ENCODE results near the gene FGF12.

Gene FGF12

DNA sequence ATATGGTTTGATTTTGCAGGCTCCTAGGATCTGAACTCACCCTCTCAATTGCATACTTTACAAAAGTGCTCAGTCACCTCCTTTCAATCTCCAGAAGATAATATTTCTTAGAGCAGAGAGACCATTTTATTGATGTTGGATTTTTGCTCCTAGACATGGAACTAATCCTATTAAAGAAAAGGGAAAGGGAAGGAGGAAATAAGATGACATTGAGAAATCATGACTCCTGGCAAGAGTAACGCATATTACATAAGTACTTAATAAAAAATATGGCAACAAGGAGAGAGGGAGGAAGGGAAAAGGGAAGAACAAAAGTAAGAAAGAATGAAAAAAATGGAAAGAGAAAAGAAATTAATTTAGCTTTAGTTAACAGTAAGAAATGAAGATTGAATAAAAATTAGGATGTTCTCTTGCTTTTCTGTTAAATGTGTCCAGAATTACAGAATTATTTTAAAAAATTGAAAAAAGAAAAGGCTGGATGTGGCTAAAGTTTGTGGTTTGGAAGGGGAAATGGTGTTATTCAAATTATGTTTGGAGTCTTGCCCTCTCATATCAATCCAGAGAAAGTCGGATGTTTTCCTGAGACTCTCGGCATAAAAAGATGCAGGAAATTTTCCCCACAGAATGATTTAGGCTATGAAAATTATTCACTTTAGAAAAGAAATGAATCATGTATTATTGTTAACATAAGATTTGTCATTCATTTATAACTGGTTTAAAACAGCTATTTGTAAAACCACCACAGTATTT is 474.0 kb downstream of the FGF12 start:
- DNase-seq = no peak

DNA sequence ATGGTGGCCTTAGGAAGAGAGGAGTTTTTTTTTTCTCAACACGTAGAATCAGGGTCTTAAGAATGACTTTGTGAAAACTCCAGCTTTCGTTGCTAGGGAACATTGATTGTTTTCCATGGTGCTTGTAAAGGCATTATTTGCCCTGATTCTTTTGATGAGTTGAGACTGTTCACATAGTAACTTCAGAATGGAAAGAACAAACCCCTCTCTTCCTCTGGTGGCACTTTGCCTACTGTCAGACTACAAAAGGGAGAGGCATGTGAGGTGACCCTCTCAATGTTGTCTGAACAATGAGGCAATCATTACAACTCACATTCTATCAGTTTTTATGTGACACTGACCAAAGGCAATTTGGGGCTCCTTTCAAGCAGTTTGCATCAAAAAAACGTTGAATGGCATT is 477.8 kb downstream of the FGF12 start:
- DNase-seq = no peak

DNA sequence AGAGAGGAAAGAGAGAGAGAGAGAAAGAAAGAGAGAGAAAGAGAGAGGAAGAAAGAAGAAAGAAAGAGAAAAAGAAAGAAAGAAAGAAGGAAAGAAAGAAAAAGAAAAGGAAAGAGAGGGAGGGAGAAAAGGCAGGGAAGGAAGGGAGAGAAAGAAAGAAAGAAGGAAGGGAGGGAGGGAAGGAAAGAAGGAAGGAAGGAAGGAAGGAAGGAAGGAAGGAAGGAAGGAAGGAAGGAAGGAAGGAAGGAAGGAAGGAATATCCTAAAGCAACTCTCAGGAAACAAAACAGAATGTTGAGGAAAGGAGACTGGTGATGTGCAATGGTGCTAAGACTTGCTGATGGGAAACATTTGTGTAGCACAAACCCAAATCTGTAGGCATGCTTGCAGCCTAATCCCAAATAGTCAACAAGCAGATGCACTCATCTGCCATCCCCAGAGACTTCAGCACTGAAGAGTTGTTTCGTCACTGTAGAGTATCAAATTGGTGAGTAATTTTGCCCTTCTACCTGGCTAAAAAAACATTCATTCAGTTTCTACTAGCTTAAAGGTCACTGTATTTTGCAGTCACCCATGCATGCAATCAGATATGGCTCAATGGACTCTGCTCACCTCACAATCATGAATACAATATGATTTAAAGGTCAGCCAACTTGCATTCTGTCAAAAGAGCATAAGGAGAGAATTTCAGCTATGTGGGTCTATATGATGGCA is 480.3 kb downstream of the FGF12 start:
- DNase-seq = no peak

DNA sequence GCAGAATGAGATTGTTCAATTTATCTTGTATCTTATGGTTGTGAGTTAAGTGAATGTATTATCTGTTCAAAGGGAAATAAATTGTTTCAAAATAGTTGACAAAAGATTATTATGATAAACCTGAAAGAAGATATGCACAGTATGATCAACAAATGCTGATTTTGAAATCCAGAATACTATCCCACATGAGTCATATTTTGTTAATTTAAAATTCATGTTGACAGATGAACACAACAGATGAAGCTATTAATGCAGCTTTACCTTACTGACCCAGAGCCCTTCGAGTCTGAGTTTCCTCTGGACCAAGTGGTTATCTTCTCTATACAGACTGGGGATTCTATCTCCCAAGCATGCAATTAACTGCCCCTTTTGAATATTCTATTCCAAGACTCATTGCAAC is 482.8 kb downstream of the FGF12 start:
- DNase-seq = no peak

DNA sequence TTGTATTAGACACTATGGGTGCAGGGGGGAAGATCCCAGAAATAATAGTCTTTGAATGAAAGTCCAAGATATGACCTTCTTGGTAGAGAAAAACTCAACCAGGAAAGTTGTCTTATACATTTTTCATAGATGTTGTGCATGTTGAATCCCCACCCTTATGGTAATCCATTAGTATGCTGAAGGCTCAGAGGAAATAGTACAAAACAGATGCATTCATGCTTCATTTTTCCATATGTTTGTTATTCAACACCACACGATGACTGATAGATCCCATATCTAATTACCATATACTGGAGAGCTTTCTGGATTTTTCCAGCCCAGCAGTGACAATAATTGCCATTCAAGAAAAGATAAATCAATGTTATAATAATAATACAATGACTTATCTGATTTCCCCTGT is 487.4 kb downstream of the FGF12 start:
- DNase-seq = no peak

DNA sequence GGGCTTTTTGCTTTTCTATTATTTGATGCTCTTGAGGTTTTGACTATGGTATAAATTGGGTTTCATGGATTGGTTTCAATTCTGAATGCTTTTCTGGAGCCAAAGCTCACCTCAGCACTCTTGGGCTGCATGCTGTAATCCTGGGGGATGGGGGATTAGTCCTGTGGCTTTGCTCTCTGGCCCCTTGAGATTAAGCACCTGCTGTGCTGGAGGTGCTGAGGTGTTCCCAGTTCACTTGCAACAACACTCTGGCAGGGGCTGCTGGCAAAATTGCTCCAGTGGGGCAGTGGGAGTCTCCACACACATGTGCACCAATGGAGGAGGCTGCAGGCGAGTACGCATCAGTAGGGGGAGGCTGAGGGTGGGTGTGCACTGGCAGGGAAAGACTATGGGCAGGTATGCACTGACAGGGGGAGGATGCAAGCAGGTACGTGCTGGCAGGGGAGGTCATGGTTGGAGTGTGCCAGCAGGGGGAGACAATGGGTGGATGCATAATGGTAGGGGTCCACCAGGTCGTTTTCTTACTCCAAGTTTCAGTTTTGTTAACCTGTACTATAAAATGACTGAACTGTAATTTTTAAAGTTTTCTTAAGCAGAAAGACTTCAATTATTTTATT is 489.2 kb downstream of the FGF12 start:
- no peak for DNase-seq

DNA sequence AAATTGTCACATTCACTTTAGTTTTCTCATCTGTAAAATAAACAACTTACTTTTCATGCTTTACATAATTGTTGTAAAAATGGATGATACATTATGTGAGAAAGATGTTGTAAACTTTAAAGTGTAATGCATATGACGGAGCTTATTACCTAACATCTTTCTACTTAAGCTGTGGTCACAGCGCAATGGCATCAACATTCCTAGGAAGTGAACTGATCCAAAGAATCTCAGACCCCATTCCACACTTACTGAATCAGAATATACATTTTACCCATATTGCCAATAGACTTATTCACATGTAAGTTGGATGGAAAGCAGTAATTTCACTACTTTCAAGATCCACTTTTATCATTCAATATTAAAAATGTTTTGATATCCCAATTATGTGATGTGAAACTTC is 497.5 kb downstream of the FGF12 start:
- DNase-seq = no peak

DNA sequence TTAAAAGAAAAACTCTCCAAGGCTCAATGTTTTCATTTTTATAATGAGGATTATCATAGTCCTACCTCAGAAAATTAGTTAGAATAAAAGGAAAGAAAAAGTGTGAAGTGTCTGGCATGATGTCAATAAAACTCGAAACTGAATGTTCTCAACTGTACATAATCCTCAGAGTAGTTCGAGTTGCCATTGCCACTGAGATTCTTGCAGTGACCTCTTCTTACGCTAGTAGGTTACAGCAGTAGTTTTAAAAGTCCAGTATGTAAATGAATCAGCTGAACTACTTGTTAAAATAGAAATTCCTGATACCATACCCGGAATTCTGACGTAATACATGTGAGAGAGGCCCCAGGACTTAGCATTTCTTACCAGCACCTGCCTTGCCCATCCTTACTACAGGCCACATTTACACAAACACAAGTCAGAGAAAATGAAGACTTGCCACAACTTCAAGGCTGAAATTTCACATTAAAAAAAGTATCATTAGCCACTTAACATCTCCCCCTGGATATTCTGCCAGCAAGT is 502.6 kb downstream of the FGF12 start:
- DNase-seq = no peak

DNA sequence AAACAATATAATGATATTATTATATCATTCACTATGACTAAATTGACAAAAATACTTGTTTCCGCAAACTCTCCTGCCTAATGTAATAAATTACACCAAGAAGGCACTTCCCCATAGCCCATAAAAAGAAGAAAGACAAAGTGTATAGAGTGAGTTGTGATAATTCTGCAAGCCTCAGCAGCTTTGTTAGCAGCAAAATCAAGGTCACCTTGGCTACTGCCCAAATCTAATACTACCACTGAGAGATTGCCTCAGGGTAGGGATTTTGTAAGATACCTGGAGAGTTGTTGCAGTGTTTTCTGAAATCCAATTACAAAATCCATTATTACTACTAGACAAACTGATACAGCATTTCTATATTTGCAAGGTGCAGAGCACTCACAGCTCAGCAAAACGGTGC is 503.5 kb downstream of the FGF12 start:
- DNase-seq = no peak

DNA sequence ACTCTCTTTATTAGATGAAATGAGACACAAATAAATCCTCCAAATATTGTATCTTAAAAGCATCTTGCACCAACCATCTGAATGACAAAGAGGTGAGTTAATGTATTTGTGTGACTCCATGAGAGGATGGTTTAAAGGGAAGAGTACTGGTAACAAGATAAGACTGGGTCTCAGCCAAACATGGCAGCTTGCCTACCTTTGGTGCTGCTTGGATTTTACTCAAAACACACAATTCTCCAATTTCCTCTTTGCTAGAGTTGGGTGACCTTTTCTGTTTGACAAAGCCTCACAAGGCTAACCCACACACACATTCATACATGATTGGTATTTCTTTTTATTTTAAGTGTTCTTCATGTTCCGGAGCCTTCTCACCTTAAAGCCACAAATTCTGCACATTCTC is 506.4 kb downstream of the FGF12 start:
- no peak for DNase-seq

DNA sequence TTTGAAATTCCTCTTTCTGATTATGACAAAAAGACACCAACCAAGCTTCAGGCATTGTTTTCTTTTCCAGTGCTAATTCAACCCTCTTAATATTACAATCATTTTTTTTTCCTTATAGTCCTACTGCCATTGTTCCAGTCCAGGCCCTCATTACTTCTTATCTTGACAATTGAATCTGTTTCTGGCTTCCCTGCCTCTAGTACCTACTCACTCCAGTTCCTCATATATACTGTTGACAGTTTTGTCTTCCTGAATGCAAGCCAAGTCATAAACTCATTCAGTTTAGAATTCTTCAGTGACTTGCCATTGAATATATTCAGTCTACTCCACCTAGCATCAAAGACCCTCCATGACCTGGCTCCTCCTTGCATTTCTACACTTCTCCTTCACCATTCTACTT is 507.4 kb downstream of the FGF12 start:
- no peak for DNase-seq

DNA sequence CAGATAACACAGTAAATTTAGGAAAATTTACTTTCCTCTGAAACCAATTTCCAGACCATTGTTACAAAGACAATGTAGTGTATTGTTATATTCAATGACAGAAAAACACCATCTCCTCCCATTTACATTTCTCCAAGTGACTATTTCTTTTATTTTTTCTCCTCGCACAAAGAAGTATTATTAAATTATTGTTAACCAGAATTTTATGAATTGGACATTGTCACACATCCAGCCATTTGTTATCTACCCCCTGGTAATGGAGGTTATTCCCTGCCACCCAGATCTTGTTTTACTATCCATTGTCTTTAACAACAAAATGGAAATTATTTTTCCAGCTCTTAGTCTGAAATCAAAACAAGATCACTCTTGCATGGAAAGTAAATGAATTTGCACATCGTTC is 511.3 kb downstream of the FGF12 start:
- DNase-seq = no peak

DNA sequence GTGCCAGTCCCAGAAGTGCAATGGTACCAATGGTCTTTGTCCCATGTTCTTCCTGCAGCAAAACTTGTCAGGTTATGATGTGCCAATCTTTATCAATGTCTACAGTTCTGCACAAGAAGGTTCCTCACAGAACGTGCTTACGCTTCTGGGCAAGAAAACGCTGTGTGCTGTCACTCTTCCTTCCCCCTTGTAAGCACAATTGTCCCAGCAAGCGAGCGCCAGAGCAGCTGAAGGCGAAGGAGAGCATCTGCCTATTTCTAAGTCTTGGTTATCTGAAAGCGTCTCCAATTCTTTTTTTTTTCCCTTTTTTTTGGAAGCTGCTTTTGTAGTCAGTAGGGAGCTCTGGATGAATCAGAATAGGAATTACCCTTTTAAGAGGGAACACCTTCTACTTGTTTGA is 514.4 kb downstream of the FGF12 start:
- no peak for DNase-seq

DNA sequence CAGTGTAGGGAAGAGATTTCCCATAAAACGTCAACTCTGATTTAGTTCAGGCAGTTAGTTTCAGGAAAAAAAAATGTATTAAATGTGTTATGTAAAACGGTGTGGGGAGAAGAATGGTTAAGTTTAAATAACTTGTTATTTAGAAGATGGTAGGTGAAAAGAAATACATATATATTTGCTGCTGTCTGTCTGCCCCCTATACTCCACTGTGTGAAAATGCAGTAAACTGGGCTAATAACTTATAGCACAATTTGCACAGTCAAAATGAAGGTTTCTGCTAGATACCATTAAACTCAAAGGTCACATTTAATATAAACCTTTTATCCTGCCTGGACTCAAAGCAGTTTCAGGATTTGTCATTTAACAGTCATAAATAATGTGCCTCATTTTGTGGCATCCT is 515.0 kb downstream of the FGF12 start:
- no peak for DNase-seq

DNA sequence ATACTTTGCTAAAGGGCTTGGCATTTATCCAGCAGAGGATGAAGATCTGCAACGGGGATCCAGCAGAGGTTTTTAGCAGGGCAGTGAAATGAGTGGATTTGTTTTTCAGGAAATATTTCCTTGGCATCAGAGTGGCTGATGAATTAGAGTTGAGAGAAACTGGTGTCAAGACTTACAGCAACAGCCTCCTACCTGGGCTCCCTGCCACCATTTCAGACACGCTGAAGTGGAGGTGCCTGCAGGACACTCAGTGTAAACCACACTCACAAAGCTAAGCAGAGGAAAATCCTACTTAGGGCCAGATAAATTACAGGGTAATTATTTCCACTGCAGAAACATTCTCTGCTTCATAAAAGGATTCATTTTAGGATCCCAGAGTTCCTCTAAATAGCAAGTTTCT is 519.7 kb downstream of the FGF12 start:
- no peak for DNase-seq

DNA sequence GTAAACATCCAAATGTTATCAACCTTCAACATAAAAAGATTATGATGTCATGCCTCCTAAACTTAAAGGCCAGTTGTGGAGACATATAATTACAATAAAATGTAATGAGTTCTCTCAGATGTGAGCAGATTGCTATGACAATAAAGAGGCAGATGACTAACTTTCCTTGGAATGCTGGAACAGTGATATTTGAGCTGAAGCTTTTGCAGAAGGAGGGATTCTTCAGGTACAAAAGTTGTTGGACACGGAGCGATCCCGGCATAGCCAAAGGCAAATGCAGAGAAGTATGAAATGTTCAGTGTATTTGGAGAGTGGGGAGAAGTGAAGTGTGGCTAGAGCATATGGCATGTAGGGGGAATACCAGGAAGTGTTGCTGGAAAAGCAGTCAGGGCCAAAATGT is 520.1 kb downstream of the FGF12 start:
- DNase-seq = no peak

DNA sequence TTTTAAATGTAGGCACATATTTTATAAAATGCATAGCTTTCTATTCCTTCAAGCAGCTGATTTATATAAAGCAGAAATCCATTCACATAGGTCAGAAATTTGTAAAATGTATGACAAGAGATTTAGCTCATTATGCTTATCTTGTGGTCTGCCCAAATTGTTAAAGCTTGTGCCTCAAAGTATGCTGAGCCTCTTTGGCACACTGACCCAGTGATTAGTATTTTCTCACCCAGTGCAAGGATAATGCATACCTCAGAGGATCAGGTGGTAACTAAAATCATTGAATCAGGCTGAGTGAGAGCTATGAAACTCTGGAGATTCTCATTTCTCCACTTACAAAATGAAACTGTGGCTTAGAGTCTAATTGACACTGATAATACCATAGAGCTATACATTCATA is 533.3 kb downstream of the FGF12 start:
- no peak for DNase-seq

DNA sequence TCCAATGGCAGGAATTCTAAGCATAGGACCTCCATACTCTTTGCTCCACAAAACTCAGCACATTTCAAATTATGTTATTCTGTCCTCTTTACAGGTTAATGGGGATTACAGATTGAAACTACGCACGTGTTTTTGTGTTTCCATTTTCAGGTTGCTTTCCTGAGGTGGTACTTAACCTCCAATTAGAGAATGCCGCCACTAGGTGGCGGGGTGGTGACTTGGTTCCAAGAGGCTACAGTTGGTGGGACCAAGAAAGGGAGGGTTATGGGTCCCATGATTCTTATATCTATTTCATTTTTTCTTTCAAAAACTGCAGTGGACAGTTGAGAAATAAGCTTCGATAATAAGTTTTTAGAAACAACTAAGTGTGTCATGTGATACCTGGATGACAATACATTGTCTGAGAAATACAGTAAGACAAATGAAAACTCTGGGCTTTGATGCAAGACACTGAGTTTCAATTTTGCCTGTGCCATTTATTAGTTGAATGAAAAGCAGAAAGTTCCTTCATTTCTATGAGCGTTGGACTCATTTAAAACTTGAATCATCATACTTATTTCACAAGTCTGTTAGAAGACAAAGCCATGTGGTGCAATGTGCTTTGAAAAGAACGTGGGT is 539.0 kb downstream of the FGF12 start:
- DNase-seq = peak; percentile 56

DNA sequence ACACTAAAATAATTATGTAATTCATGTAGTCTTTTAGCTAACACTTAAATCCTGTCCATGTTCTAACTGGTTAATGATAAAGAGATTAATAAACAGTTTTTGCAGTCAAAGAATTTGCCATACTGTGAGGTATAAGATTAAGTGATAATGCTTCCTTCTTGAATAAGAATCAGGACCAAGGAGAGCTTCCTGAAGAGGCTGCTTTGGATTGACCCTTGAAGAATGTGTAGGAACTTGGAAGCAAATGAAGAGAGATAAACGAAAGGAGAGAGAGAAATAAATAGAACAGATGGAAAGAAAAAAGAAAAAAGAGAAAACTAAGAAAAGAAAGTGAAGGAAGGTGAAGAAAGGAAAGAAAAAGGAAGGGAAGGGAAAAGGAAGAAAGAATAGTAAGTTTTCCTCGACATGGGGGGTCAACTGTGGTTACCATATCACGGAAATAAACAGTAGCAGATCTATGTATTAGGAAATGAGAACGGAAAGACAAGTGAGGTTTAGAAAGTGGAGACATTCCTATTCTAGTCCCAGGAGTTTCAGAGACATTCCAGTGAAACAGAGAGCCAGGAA is 539.8 kb downstream of the FGF12 start:
- no peak for DNase-seq

DNA sequence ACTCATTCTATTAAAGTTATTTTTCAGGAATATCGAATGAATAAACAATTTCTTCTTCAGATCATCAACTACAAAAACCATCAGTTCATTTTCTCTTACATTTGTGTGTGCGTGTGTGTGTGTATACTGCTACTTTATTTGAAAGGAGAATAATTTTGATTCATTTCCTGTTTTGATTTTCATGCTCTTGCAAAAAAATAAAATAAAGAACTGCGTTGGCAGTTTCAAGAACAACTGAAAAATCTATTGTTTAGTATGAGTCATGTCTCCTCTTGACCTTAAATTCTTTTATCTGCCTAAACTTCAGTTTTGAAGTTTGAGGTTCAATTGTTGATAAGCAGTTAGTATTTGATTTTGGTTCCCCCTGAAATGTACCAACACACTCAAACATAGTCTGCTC is 540.8 kb downstream of the FGF12 start:
- DNase-seq = no peak

DNA sequence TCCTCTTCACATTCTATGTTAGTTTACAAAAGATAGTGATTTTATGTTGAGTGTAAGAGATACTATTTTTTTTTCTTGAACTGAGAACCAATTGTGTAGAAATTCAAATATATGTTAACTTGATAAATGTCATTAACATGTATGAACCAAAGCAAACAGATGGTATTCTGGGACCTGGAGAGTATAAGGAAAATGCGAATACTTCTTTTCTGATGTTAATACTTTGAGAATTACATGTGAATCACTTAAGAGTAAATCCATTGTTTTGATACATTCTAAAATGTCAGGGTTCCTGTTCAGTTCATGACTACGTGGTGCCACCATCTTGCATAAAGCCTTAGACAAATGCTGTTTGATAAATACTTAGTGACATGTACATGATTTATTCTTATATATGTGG is 541.3 kb downstream of the FGF12 start:
- DNase-seq = no peak

DNA sequence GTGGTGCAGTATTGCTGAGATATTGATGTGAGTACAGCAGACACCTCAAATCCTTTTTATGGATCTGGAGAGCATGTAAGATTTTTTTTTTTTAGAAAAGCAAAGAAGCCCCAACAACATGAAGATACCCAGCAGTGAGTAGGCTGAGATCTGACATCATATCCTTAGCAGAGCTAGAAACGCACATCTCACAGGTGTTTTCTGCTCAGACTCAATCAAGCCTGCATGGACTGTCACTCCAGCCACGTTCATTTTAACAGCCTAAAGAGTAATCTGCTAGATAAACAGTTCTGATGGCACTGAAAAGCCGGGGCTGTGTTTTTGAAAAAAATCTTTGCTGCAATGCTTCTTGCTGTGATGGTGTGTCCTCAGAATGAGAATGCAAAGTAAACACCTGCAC is 544.2 kb downstream of the FGF12 start:
- no peak for DNase-seq

DNA sequence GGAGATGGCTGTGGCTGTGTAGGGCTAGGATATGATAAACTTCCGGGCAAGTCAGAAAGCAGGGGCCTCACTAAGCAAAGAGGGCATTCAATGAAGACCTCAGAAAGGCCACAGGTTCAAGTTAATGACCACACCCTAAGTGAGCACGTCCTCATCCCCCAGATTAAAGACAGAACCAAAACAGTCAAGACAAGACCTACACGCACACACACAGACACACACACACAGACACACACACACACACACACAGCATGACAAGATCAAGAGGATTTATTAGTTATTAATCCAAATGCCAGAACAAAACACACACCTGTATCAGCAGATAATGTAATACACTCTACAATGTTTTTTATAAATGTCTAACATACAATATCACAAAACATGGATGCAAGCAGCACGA is 546.2 kb downstream of the FGF12 start:
- DNase-seq = no peak

Measured in activated CD4-positive, alpha-beta T cell treated with anti-CD3 and anti-CD28 coated beads, Interleukin-10, Interleukin-2, amounts not matched to agents 100 ng/mL and 50 ng/mL, durations not matched to agents 16 hours and 8 hours (primary cell).